Ecto neural progenitor cell (in vitro differentiated cells): ENCODE results near the gene CCR8.
"Not testable (repeated sequence)": the region's sequence is repeated elsewhere in the genome, so short reads cannot be mapped to it uniquely, and the experiment has no call there.

Experiments
- DNase-seq: peaks from one replicate; pipeline ENCODE4 v3.0.0-alpha.2; 2018; ENCODE audit warnings: low spot score

CCR8 gene

DNA sequence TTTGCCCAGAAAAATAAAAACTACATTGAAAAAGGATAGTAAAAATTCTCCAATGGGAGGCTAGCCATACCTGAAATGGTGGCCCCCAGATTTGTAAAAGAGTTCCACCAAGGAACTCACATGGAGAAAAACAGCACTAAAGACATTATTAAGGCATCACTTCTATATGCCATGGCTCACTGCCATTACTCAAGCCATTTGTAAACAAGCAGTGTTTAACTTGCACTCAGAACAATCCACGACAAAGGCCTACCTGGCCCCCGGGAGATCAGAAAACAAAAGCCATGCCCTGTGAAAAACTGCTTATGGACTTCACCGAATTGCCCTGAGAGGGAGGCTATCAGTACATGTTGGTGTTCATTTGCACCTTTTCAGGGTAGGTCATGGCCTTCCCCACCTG is 19.6 kb downstream of the CCR8 start:
- DNase-seq: no peak

DNA sequence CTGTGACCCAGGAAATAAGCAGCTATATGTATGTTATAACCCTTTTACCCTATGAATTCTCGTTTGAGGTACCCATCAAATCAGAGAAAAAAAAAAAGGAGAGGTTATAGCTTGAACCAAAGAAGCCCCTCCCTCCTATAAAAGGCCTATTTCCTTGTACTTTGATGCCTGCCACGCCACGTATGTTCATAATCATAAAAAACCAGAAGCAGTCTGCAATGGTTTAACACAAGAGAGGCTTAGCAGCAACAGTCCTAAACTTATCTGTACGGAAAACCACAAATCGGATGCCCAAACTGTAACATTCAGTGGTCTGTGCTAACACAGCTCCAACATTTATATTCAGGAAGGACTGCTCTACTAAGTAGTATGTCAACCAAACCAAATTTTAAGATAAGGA is 21.2 kb downstream of the CCR8 start:
- DNase-seq: no peak

DNA sequence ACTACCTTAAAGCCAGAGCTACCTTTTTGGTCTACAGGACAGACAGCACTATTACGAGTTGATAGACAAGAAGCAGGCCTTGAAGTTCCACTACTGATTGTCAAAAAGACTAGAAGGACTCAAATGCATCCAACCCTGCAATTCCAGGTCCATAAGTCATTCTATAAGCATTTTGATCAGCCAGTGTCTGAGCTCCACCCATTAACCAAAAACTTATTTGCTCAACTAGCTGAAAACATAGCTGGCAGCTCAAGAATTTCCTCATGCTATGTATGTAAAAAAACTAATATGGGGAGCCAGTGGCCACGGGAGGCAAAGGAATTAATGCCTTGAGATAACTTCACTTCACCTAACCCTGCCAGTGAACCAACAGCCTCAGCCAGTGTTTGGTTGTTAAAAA is 21.6 kb downstream of the CCR8 start:
- not testable (repeated sequence) for DNase-seq

DNA sequence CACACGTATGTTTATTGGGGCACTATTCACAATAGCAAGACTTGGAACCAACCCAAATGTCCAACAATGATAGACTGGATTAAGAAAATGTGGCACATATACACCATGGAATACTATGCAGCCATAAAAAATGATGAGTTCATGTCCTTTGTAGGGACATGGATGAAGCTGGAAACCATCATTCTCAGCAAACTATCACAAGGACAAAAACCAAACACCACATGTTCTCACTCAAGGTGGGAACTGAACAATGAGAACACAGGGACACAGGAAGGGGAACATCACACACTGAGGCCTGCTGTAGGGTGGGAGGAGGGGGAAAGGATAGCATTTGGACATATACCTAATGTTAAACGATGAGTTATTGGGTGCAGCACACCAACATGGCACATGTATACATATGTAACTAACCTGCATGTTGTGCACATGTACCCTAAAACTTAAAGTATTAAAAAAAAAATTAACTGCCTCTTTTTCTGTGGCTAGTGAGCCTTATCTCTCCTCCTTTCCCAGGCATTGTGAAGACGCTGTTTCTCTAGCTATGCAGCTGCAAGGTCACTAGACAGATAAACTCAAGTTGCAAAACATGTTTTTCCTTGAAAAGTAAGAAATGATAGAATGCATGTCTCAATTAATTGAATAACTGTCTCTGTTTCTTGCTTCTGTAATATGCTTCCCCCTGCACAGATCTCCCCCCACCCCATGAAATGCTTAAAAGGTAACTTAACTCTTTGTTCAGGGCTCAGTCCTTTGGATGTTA is 23.8 kb downstream of the CCR8 start:
- DNase-seq: not testable (repeated sequence)

DNA sequence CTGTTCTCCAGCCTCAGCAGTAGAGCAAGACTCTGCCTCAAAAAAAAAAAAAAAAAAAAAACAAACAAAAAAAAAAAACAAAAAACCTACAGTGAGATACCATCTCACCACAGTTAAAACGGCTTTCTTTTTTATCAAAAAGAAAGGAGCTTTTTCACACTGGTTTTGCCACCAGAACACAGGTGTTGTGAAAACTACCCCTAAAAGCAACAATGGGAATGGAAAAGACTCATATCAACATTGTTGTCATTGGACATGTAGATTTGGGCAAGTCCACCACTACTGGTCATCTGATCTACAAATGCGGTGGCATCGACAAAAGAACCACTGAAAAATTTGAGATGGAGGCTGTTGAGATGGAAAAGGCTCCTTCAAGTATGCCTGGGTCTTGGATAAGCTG is 28.8 kb downstream of the CCR8 start:
- DNase-seq: no peak

DNA sequence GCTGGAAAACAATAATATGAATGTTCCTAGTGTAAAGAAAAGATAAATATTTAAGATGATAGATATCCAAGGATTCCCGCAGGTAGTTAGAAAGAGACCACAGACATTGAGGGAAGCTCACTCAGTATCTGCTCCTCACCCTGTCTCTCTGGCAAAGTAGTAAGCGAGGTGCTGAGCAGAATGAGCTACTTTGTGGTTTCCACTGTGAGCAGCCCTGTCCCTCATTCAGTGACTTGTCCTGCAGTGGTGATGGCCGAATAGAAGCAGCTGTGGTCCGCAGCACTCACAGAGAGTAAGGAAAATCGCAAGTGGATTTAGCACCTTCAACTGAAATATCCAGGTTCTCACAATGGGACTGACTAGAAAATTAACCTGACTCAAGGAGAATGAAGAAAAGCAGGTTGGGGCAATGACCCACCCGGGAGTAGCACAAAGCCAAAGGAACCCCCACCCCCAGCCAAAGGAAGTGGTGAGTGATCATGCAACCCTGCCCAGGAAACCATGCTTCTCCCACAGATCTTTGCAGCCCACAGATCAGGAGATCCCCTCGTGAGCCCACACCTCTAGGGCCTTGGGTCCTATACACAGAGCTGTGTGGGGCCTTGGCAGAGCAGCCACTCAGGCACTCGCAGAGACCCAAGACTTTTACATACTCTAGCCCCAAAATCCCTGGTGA is 31.9 kb downstream of the CCR8 start:
- no peak for DNase-seq

DNA sequence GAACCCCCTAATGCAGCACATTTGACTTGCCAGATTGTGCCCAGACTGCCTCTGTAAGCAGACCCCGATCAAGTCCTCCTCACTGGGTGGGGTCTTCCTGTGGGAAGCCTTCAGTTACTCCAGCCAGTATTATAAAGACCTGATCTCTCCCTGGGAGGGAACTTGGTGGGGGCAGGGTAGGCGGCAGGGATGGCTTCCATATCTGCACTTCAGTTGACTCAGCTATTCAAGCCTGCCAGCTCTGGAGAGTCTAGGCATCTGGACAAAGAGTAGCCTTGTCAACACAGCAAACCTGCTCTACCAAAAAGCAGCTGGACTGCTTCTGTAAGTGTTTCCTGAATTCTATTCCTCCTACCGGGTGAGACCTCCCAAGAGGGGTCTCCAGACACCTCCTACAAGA is 32.7 kb downstream of the CCR8 start:
- no peak for DNase-seq

GRCh38 chr3:39362812-39363211 is 33.3 kb downstream of the CCR8 start:
- no peak for DNase-seq

DNA sequence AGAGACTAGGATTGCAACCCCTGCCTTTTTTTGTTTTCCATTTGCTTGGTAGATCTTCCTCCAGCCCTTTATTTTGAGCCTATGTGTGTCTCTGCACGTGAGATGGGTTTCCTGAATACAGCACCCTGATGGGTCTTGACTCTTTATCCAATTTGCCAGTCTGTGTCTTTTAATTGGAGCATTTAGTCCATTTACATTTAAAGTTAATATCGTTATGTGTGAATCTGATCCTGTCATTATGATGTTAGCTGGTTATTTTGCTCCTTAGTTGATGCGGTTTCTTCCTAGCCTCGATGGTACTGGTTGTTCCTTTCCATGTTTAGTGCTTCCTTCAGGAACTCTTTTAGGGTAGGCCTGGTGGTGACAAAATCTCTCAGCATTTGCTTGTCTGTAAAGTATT is 40.9 kb downstream of the CCR8 start:
- DNase-seq: not testable (repeated sequence)

- DNase-seq: no peak
Measured at GRCh38 chr3:39372833-39373232, 43.3 kb downstream of the CCR8 start.

GRCh38 chr3:39376959-39377634 is 47.6 kb downstream of the CCR8 start:
- DNase-seq: no peak

DNA sequence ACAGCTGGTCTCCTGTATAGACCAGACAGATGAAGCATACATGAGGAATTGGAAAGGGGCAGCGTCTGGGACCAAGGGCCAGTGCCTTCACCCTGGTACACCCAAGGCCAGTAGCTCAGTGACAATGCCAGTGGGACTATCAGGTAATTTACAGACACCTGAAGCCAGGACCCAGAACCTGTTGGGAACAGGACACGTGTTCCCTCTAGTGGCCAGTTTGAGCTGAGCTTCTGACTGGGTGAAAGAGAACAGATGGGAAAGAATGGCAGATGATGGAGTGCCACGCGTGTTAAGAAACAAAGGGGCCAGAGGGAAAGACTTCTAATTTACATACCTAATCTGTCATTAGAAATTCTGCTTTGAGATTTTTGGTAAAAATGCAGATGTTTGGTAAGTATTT is 48.6 kb downstream of the CCR8 start:
- DNase-seq: peak; percentile 60

DNA sequence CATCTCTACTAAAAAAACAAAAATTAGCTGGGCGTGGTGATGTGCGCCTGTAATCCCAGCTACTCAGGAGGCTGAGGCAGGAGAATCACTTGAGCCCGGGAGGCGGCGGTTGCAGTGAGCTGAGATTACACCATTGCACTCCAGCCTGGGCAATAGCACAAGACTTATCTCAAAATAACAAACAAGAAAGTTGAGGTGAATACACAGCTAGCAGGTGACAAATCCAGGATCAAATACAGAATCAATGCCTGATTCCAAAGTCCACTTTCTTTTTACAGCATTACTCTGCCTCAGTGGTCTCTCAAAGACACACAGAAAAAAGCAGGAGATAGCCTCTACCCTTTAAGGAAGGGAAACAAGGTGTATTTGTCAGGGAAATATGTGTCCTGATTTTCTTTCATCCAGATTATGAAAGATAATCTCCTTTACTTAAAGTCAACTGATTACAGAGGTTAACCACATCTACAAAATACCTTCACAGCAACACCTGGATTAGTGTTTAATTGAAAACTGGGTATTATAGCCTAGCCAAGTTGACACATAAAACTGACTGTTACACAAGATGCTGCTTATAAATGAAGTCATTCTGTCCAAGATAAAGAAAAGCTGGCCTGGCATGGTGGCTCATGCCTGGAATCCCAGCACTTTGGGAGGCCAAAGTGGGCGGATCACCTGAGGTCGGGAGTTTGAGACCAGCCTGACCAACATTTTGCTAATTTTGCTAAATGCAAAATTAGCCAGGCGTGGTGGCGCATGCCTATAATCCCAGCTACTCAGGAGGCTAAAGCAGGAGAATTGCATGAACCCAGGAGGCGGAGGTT is 49.7 kb downstream of the CCR8 start:
- DNase-seq: no peak

- no peak for DNase-seq
Measured at GRCh38 chr3:39379778-39380155, 50.3 kb downstream of the CCR8 start.

GRCh38 chr3:39381432-39381831 is 51.9 kb downstream of the CCR8 start:
- DNase-seq: peak; percentile 6
